Peyer's patch (tissue), 4 donors: Measurements from ENCODE around the gene TMBIM1.

Source experiments
- CTCF ChIP-seq, 6 experiments: fragments of 450-650 bp in 4 of 6; fragments of 200-600 bp in 2 of 6; sonication (generic) in 1 of 6; IDR thresholded peaks; one replicate each; pipeline ENCODE4 v1.5.1; 2017 to 2019; ENCODE audit warnings: antibody characterized with exemption in 6 of 6, mild to moderate bottlenecking in 3 of 6, moderate library complexity in 1 of 6
- POLR2A ChIP-seq, 2 donors: fragments of 450-650 bp; IDR thresholded peaks; one replicate each; pipeline ENCODE4 v1.5.1; 2017; ENCODE audit warnings: antibody characterized with exemption in 2 of 2, mild to moderate bottlenecking in 2 of 2, moderate library complexity in 2 of 2

DNA sequence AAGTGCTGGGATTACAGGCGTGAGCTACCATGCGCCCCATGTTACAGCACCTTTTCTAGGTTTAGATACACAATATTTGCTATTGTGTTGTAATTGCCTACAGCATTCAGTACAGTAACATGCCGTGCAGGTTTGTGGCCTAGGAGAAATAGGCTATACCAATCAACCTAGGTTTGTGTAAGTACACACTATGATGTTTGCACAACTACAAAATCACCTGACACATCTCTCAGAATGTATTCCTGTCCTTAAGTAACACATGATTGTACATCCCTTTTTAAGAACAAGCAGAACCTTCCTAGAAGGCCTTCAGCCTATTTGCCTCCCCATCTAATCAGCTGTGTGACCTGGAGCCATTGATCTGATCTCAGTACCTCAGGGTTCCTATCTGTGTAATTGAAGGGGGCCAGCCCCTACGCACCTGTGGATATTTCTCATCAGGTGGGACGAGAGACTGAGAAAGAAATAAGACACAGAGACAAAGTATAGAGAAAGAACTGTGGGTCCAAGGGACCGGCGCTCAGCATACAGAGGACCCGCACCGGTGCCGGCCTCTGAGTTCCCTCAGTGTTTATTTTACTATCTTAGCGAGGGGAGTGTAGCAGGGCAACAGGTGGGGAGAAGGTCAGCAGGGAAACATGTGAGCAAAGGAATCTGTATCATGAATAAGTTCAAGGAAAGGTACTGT is 18.7 kb upstream of the TMBIM1 start:
- TF ChIP-seq CTCF (IDR thresholded peaks at IDR 0.05) = no peak
- no peak for TF ChIP-seq POLR2A (IDR thresholded peaks at IDR 0.05)
